Activated CD8-positive, alpha-beta memory T cell treated with anti-CD3 and anti-CD28 coated beads for 24 hours (primary cell): ENCODE data around the gene SCYGR5.
"Not testable (repeated sequence)": the region's sequence is repeated elsewhere in the genome, so short reads cannot be mapped to it uniquely, and the experiment has no call there.

Experiments
- DNase-seq: peaks from one replicate; pipeline ENCODE4 v3.0.0-alpha.2; 2020

Gene SCYGR5

GRCh38 chr2:227666631-227667170 lies at the start of gene SCYGR5:
TSS of gene SCYGR5 (plus strand) at chr2:227666804. CDS start at chr2:227666804, 0 bp downstream.
- not testable (repeated sequence) for DNase-seq

- no peak for DNase-seq
Measured at GRCh38 chr2:227617316-227618230, 49.0 kb upstream of the SCYGR5 start, which contains the start of gene SCYGR4. TSS of gene SCYGR4 (plus strand) at chr2:227617498. CDS start at chr2:227617498, 0 bp downstream.

GRCh38 chr2:227623226-227623625 lies 43.4 kb upstream of the SCYGR5 start:
- no peak for DNase-seq

GRCh38 chr2:227625420-227625819 lies 41.2 kb upstream of the SCYGR5 start:
- DNase-seq = no peak

- DNase-seq = no peak
Measured at GRCh38 chr2:227626580-227627151, 39.9 kb upstream of the SCYGR5 start.

- DNase-seq = no peak
Measured at GRCh38 chr2:227627769-227628168, 38.8 kb upstream of the SCYGR5 start.

GRCh38 chr2:227629435-227629834 lies 37.2 kb upstream of the SCYGR5 start:
- no peak for DNase-seq

- DNase-seq = no peak
Measured at GRCh38 chr2:227630322-227630721, 36.3 kb upstream of the SCYGR5 start.

- no peak for DNase-seq
Measured at GRCh38 chr2:227632827-227633226, 33.8 kb upstream of the SCYGR5 start.

- DNase-seq = no peak
Measured at GRCh38 chr2:227634201-227634600, 32.4 kb upstream of the SCYGR5 start.

GRCh38 chr2:227642656-227643055 lies 23.9 kb upstream of the SCYGR5 start:
- DNase-seq = no peak

GRCh38 chr2:227643990-227644551 lies 22.5 kb upstream of the SCYGR5 start:
- DNase-seq = no peak

- no peak for DNase-seq
Measured at GRCh38 chr2:227653419-227653818, 13.2 kb upstream of the SCYGR5 start.

GRCh38 chr2:227654426-227654825 lies 12.2 kb upstream of the SCYGR5 start:
- no peak for DNase-seq

- DNase-seq = no peak
Measured at GRCh38 chr2:227655454-227655853, 11.2 kb upstream of the SCYGR5 start.

- DNase-seq = no peak
Measured at GRCh38 chr2:227657199-227657845, 9.3 kb upstream of the SCYGR5 start.

- no peak for DNase-seq
Measured at GRCh38 chr2:227661025-227661649, 5.5 kb upstream of the SCYGR5 start.

GRCh38 chr2:227661827-227662226 lies 4.8 kb upstream of the SCYGR5 start:
- DNase-seq = no peak

GRCh38 chr2:227665189-227665940 lies 1.2 kb upstream of the SCYGR5 start:
- no peak for DNase-seq

- no peak for DNase-seq
Measured at GRCh38 chr2:227671170-227671905, 4.7 kb downstream of the SCYGR5 start.

- DNase-seq = not testable (repeated sequence)
Measured at GRCh38 chr2:227673620-227674019, 7.0 kb downstream of the SCYGR5 start.
